GM21717 (cell line): ENCODE results near the gene GTF2IRD1.
"Not testable (repeated sequence)": the region's sequence is repeated elsewhere in the genome, so short reads cannot be mapped to it uniquely, and the experiment has no call there.

Source experiments
- ATAC-seq: cut with Tn5 transposase; IDR thresholded peaks from one replicate; pipeline ENCODE4 v1.9.1; 2021; ENCODE audit warnings: mild to moderate bottlenecking, moderate library complexity; ENCODE audit not compliant: unreplicated experiment

The GTF2IRD1 gene

GRCh38 chr7:74430961-74431466, 22.7 kb upstream of the GTF2IRD1 start:
- ATAC-seq: no peak

GRCh38 chr7:74437291-74437571, 16.5 kb upstream of the GTF2IRD1 start:
- not testable (repeated sequence) for ATAC-seq

GRCh38 chr7:74438327-74438726, 15.4 kb upstream of the GTF2IRD1 start:
- no peak for ATAC-seq

GRCh38 chr7:74439541-74439940, 14.2 kb upstream of the GTF2IRD1 start:
- ATAC-seq: no peak

- not testable (repeated sequence) for ATAC-seq
These were observed 13.6 kb upstream of the GTF2IRD1 start for GRCh38 chr7:74440143-74440542.

- no peak for ATAC-seq
These were observed 11.9 kb upstream of the GTF2IRD1 start for GRCh38 chr7:74441801-74442200.

- no peak for ATAC-seq
These were observed 10.0 kb upstream of the GTF2IRD1 start for GRCh38 chr7:74443543-74444247.

- ATAC-seq: no peak
These were observed 4.6 kb upstream of the GTF2IRD1 start for GRCh38 chr7:74449144-74449543.

GRCh38 chr7:74449809-74450397, 3.8 kb upstream of the GTF2IRD1 start:
- no peak for ATAC-seq

GRCh38 chr7:74452748-74453321, 871 bp upstream of the GTF2IRD1 start:
- ATAC-seq: no peak

GRCh38 chr7:74454021-74454924, 567 bp downstream of the GTF2IRD1 start:
- no peak for ATAC-seq

GRCh38 chr7:74454925-74455288, 1.2 kb downstream of the GTF2IRD1 start:
- no peak for ATAC-seq

- no peak for ATAC-seq
These were observed 1.6 kb downstream of the GTF2IRD1 start for GRCh38 chr7:74455291-74455804.

GRCh38 chr7:74455928-74456327, 2.2 kb downstream of the GTF2IRD1 start:
- no peak for ATAC-seq

GRCh38 chr7:74457007-74457406, 3.3 kb downstream of the GTF2IRD1 start:
- no peak for ATAC-seq

GRCh38 chr7:74461970-74462706, 8.4 kb downstream of the GTF2IRD1 start:
- ATAC-seq: no peak

GRCh38 chr7:74462707-74463100, 9.0 kb downstream of the GTF2IRD1 start:
- no peak for ATAC-seq

GRCh38 chr7:74464931-74465886, 11.5 kb downstream of the GTF2IRD1 start:
- no peak for ATAC-seq

- no peak for ATAC-seq
These were observed 12.6 kb downstream of the GTF2IRD1 start for GRCh38 chr7:74466196-74466813.
